Stromal cell of bone marrow (primary cell): Measurements from ENCODE around the gene HSPA12A.

ENCODE experiments used
- DNase-seq: peaks from one replicate; pipeline ENCODE4 v3.0.0-alpha.2; 2012; ENCODE audit warnings: low read depth

The HSPA12A gene

DNA sequence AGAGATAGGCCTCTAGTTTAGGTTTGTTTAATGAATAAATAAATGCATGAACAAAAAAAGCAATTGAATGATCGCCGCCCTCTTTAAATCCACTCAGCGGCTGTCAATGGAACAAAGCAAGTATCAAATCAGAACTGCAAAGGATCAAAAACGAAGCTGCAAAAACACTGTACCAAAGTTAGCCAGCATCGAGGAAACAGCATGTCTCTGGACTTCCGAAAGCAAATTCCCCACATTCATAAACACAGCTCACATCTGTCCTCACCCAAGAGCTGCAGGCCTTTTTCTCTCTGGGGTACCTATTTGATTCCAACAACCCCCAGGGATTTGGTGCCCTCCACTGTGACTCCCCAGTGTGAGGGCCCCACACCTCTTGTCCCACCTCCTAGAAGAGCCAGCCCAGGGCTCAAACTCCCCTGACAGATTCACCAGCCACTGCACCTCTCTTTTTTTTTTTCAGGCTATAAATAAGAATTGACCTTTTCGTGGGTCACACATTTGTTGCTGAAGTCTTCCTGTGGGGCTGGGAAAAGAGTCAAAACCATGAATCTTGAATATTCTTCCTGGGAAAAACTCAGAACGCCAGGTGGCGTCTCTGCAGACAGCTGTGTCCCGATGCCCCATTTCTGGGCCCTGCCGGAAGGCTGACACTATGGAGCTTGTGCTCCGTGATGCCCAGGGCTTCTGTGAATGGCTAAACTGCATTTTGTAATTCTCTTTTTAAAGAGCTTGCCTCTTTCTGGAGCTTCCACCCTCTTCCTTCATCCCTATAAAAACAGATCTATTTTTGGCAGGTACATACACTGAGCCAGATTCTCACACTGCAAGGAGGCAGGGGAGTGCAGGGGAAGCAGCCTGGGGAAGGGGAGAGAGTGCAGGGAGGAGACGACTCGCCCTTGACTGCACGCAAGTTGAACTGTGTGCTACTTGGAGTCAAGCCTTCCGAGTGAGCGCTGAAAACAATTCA, 51.7 kb downstream of the HSPA12A start:
- peak; percentile 19 for DNase-seq

GRCh38 chr10:116689744-116690143, 52.6 kb downstream of the HSPA12A start:
- no peak for DNase-seq

GRCh38 chr10:116688741-116689495, 53.4 kb downstream of the HSPA12A start:
- no peak for DNase-seq

DNA sequence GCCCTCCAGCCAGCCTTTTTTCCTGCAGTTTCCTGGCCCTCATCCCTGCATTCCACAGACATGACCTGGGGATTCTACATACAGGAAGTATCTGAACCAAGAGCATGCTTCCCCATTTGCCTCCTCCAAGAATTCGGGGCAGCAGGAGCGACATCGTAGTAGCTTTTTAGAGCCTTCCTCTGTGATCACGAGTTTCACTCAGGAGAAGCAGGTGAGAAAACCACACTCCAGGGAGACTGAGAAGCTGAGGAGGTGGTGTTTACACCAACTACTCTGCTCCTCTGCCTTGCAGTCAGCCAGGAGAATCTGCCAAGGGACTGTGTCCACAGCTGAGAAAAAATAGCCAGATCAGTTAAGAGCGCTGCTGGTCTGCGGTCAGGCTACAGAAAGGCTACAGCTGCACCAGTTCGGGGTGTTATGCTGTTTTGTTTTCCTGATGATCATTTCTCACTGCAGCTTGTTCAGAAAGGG, 54.1 kb downstream of the HSPA12A start:
- peak; percentile 37 for DNase-seq

DNA sequence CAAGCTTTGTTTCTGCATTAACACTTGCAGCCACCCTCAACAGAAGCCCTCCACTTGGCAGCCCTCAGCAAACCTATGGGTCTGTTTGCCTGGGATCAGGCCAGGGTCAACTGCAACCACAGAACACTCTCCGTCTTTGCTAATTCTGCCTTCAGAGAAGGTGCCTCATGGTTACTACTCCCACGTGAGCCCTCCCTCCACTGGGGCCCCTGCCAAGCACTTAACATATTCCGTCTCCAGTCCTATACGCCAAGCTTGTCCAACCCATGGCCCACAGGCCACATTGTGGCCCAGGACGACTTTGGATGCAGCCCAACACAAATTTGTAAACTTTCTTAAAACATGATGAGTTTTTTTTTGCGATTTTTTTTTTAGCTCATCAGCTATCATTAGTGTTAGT, 54.7 kb downstream of the HSPA12A start:
- DNase-seq = no peak

DNA sequence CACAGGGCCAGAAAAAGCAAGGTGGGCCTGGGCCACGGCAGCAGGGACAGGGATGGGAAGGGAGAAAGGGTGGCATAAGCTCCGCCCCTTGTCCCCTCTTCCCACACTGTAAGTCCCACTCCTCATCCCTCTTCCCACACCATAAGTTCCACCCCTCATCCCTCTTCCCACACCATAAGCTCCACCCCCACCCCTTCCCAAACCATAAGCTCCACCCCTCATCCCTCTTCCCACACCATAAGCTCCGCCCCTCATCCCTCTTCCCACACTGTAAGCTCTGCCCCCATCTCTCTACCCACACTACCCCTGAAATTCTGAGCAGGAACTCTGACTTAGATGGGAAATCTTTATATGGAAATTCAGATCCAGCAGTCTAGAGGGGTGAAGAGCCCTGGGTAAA, 55.7 kb downstream of the HSPA12A start:
- no peak for DNase-seq

- no peak for DNase-seq
Observed at GRCh38 chr10:116685807-116686206, 56.6 kb downstream of the HSPA12A start.

- DNase-seq = no peak
Observed at GRCh38 chr10:116684781-116685180, 57.6 kb downstream of the HSPA12A start.

DNA sequence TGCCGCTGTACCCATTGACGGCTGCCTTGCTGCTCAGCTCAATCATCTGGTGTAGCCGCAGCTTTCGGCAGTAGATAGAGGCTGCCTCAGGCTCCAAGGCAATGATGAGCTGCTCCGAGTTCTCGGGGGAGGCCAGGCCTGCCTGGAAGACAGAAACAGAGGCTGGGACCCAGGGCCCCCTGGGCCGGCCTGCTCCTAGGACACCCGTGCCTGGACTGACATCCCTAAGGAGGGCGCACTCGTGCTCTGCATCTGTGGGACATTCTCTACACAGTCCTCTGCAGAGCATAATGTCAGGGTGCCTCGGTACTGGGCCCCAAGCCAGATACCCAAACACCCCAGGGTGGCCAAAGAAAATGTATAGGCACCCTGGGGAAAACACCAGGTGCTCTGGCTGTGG, 58.5 kb downstream of the HSPA12A start:
- DNase-seq = no peak

GRCh38 chr10:116683166-116683565, 59.2 kb downstream of the HSPA12A start:
- DNase-seq = no peak

GRCh38 chr10:116679351-116679750, 63.0 kb downstream of the HSPA12A start:
- no peak for DNase-seq

DNA sequence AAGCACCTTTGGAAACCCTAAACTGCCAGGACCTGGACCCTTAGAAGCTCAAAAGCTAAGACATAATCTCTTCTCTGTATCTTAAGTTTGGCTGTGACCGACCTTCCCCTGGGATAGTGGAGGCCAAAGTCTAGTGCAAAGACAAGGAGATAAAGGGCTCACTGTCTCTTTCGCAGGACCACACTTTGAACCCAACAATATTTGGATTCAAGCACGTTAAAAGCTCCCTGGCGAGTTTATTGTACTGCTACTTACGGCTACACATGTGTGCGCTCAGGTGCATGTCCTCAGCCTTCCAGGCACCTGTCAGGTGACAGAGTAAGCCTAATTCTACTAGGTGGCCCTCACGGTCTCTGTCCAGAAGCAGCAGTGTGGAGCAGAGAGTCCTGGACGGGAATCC, 65.7 kb downstream of the HSPA12A start:
- DNase-seq = no peak

DNA sequence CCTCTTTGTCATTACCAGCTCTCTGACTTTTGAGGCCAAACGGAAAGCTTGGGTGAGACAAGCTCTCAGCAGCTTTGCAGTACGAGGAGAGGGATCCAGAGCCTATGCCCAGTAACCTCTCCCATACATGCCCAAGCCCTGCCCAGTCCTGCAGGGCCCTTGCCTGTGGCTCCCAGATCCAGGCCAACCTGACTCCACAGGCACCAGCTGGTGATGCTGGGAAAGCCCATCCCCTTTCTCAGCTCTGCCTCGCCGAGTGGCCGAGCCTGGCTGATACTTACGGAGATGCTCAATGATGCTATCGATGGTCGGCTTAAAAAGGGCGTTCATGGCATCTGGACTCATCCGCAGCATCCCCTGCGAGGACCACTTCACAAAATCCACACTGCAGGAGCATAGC, 66.2 kb downstream of the HSPA12A start:
- no peak for DNase-seq

GRCh38 chr10:116674901-116675423, 67.4 kb downstream of the HSPA12A start:
- no peak for DNase-seq

GRCh38 chr10:116673866-116674265, 68.5 kb downstream of the HSPA12A start:
- DNase-seq = no peak

GRCh38 chr10:116672891-116673290, 69.5 kb downstream of the HSPA12A start:
- DNase-seq = no peak

- no peak for DNase-seq
Observed at GRCh38 chr10:116671274-116671926, 71.0 kb downstream of the HSPA12A start.

DNA sequence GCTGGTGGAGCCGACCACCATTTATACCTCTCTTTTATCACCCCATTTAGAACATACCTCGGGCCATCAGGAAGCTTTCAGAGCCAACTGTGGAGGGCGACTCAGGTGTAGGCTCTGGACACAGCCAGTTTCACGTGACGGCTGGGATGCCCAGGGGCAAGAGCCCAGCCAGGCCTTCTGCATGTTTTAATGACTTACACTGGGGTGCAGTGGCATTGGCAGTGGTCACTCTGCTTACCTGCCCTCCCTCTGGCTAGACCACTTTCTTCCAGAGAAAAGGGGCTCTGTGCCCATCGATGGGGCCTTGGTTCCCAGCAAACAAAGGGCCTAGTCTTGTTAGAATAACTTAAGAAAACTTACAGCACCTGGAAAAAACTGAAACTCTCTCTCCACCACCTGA, 71.7 kb downstream of the HSPA12A start:
- no peak for DNase-seq

GRCh38 chr10:116669832-116670644, 72.3 kb downstream of the HSPA12A start:
- no peak for DNase-seq

DNA sequence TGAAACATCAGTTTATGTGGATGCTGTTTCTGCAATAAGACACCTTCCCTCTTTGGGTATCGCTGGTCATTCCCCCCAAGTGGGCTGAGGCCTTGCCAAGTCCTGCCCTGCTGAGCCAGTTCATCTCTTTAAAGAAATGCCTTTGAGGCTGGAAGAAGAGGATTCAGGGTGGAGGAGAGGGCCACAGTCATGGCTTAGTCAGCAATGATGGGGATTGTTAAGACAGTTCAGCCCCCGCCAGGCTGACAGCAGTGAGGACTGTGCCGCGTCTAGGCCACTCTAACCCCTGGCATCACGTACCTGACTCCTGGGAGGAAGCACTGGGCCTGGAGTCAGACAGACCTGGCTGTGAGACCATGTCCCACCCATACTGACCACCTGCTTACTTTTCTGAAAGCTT, 73.3 kb downstream of the HSPA12A start:
- no peak for DNase-seq

- DNase-seq = no peak
Observed at GRCh38 chr10:116668446-116668845, 73.9 kb downstream of the HSPA12A start.
